Measurements from ENCODE around the gene XXYLT1. TPM values are rescaled to one million over a fixed set of nuclear protein-coding genes. Genes with fewer than 3 reads are reported as not detected.

XXYLT1 gene
- total RNA-seq, 4 donors from 2014 or later: 9.6 to 17.7 (median 13.2) TPM

- TF ChIP-seq CTCF (IDR thresholded peaks at IDR 0.05) (no peak), POLR2A (IDR thresholded peaks at IDR 0.05) (no peak), EP300 (IDR thresholded peaks at IDR 0.05) (no peak)
- H3K4me1 ChIP-seq: peaks cover 0 to 55% (median 30%) of the 10 kb centered on the region in 4 donors
- no peak for DNase-seq (ENCODE audit: low spot score in 2 of 2)
- H3K27me3 ChIP-seq: no peaks in the 10 kb centered on the region
- peak overlapping the region; percentile 57 to 90 (median 84) for H3K27ac ChIP-seq
- H3K4me3 ChIP-seq: peak overlapping the region in 2 of 4 donors; percentile 1 to 2
- H3K9me3 ChIP-seq: no peaks in the 10 kb centered on the region
- WGBS, 2 donors: 82 to 86% methylated on average over 28 to 29 of the region's 29 CpGs
- H3K36me3 ChIP-seq: no peaks in the 10 kb centered on the region
These were observed 61.7 kb downstream of the XXYLT1 start for GRCh38 chr3:195209083-195209846.

- DNase-seq (ENCODE audit: low spot score in 2 of 2): no peak
- Histone ChIP-seq H3K4me1 (peaks cover 0 to 58% (median 31%) of the 10 kb centered on the region in 4 donors), H3K27me3 (no peaks in the 10 kb centered on the region), H3K27ac (peak overlapping the region; percentile 57 to 90 (median 84)), H3K36me3 (no peaks in the 10 kb centered on the region), H3K9me3 (no peaks in the 10 kb centered on the region), H3K4me3 (no peak overlapping the region)
- WGBS, 2 donors: 80 to 81% methylated on average over 7 of the region's 7 CpGs
- TF ChIP-seq CTCF (IDR thresholded peaks at IDR 0.05) (no peak), EP300 (IDR thresholded peaks at IDR 0.05) (no peak), POLR2A (IDR thresholded peaks at IDR 0.05) (no peak)
These were observed 62.3 kb downstream of the XXYLT1 start for GRCh38 chr3:195208631-195209030.

GRCh38 chr3:195208183-195208582, 62.8 kb downstream of the XXYLT1 start:
- H3K27me3 ChIP-seq: no peaks in the 10 kb centered on the region
- no peak for DNase-seq (ENCODE audit: low spot score in 2 of 2)
- no peaks in the 10 kb centered on the region for H3K9me3 ChIP-seq
- no peak for TF ChIP-seq EP300 (IDR thresholded peaks at IDR 0.05)
- no peak for TF ChIP-seq CTCF (IDR thresholded peaks at IDR 0.05)
- no peak for TF ChIP-seq POLR2A (IDR thresholded peaks at IDR 0.05)
- H3K4me3 ChIP-seq: no peak overlapping the region
- H3K36me3 ChIP-seq: no peaks in the 10 kb centered on the region
- 82 to 90% methylated on average over 9 of the region's 9 CpGs for WGBS, 2 donors
- peak overlapping the region in 3 of 4 donors; percentile 82 to 90 (median 87) for H3K27ac ChIP-seq
- peaks cover 0 to 58% (median 31%) of the 10 kb centered on the region in 4 donors for H3K4me1 ChIP-seq

GRCh38 chr3:195207731-195208130, 63.2 kb downstream of the XXYLT1 start:
- Histone ChIP-seq H3K9me3 (no peaks in the 10 kb centered on the region), H3K36me3 (no peaks in the 10 kb centered on the region), H3K27ac (peak overlapping the region in 3 of 4 donors; percentile 82 to 90 (median 87)), H3K4me1 (peaks cover 0 to 58% (median 31%) of the 10 kb centered on the region in 4 donors), H3K27me3 (no peaks in the 10 kb centered on the region), H3K4me3 (no peak overlapping the region)
- TF ChIP-seq CTCF (IDR thresholded peaks at IDR 0.05) (no peak), EP300 (IDR thresholded peaks at IDR 0.05) (no peak), POLR2A (IDR thresholded peaks at IDR 0.05) (no peak)
- no peak for DNase-seq (ENCODE audit: low spot score in 2 of 2)
- WGBS, 2 donors: 54 to 55% methylated on average over 3 of the region's 3 CpGs

GRCh38 chr3:195207056-195207455, 63.9 kb downstream of the XXYLT1 start:
- Histone ChIP-seq H3K36me3 (no peaks in the 10 kb centered on the region), H3K4me3 (no peak overlapping the region), H3K27me3 (no peaks in the 10 kb centered on the region), H3K27ac (peak overlapping the region in 1 of 4 donors; percentile 87), H3K9me3 (no peaks in the 10 kb centered on the region), H3K4me1 (peaks cover 0 to 58% (median 31%) of the 10 kb centered on the region in 4 donors)
- DNase-seq (ENCODE audit: low spot score in 2 of 2): no peak
- no peak for TF ChIP-seq CTCF (IDR thresholded peaks at IDR 0.05)
- no peak for TF ChIP-seq EP300 (IDR thresholded peaks at IDR 0.05)
- TF ChIP-seq POLR2A (IDR thresholded peaks at IDR 0.05): no peak
- WGBS, 2 donors: 94 to 97% methylated on average over 7 to 9 of the region's 9 CpGs

Measured in tibial nerve (tissue), 4 donors.